GM18505 (cell line): ENCODE data around the gene PPHLN1.
"Not testable (repeated sequence)": the region's sequence is repeated elsewhere in the genome, so short reads cannot be mapped to it uniquely, and the experiment has no call there.

Source experiments
- ATAC-seq: cut with Tn5 transposase; IDR thresholded peaks from one replicate; pipeline ENCODE4 v1.9.1; 2021; ENCODE audit not compliant: unreplicated experiment
- POLR2A ChIP-seq: IDR thresholded peaks from 4 replicates; pipeline ENCODE4 v1.6.1; 2011; ENCODE audit warnings: borderline replicate concordance; ENCODE audit not compliant: insufficient read depth, insufficient read length; ENCODE audit errors: extremely low read depth

PPHLN1 gene

DNA sequence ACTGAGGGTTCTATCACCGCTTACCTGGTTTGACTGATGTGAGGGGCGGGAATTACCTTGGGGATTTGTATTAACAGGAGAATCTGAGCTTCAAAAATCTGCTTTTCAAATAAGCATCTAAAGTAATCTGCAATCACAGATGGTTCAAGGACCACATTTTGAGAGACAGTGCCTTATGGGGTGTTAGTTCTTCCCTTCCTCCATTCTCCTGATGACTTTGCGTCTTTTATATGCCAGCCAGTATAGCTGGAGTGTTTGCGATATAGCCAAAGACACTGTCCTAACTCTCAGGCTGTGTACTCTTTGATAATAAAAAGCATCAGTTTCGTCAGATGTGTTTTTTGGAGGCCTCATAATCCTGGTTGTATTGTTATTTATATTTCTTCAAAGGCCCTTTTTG lies 39.5 kb downstream of the PPHLN1 start:
- no peak for ATAC-seq
- TF ChIP-seq POLR2A, result no peak

GRCh38 chr12:42370013-42370412 lies 44.0 kb downstream of the PPHLN1 start:
- no peak for ATAC-seq
- no peak for TF ChIP-seq POLR2A

- no peak for TF ChIP-seq POLR2A
Observed at GRCh38 chr12:42372154-42372791, 46.3 kb downstream of the PPHLN1 start.

DNA sequence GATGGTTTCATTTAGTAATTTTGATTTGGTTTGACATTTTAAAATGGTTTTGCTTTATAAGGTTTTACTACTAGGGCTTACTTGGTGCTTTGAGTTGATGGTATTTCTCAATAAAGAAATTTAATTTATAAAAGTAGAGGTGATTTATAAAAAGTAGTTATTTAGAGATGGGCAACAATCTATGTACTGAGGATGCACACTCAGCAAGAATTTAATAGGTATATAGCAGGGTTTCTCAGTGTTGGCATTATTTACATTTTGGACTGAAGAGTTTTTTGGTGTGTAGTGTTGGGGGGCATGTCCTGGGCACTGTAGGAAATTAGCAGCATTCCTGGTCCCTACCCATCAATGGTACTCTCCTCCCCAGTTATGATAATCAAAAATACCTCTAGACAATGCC lies 47.7 kb downstream of the PPHLN1 start:
- TF ChIP-seq POLR2A, result no peak
- no peak for ATAC-seq

More at GRCh38 chr12:42372154-42372791, 46.3 kb downstream of the PPHLN1 start:
- ATAC-seq, result peak; percentile 96

DNA sequence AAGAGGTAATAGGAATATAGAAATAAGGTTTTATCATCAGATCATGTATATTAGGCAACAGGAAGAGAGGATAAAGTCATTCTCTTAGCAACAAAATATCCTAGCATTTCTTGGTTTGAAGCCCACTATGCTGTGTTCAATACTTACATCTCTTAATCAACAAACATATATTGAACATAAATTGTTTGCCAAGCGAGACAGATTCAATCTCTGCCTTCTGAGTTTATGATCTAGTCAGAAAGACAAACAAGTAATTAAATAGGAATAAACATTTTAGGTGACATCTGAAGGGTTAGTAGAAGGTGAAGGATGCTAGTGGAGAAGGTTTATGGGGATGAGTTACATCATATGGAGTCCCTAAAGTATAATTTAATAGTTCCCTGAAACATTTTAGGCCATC lies 54.8 kb downstream of the PPHLN1 start:
- ATAC-seq, result no peak
- no peak for TF ChIP-seq POLR2A

DNA sequence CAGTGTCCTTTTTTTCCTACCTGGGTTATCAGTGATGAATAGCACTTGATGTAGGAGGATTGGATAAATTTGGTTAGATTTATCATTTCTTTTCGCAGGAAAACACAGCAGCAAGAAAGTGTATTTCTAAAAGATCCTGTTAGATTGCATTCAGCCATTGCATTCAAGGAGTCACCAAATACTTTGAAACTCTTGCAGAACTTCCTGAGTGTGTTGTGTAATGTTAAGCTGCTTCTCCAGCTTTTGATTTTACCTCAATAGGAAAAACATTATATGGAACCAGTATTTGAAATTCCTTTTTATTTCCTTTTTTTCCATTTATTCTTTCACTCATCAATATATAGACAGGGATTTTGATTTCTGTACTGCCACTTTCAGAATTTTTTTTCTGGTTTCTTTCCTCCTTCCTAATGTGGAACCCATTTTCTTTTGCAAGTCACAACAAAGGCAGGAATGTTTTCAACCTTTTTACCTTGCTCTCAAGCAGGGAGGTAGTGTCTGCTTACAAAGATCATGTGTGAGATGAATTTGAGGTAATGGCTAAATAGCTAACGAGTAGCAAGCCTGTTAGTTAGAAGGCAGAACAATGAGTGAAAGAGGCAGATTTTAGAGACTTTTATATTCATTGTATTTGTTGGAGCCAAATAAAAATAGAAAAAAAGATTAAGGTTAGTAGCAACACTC lies 56.2 kb downstream of the PPHLN1 start:
- ATAC-seq, result no peak
- no peak for TF ChIP-seq POLR2A

DNA sequence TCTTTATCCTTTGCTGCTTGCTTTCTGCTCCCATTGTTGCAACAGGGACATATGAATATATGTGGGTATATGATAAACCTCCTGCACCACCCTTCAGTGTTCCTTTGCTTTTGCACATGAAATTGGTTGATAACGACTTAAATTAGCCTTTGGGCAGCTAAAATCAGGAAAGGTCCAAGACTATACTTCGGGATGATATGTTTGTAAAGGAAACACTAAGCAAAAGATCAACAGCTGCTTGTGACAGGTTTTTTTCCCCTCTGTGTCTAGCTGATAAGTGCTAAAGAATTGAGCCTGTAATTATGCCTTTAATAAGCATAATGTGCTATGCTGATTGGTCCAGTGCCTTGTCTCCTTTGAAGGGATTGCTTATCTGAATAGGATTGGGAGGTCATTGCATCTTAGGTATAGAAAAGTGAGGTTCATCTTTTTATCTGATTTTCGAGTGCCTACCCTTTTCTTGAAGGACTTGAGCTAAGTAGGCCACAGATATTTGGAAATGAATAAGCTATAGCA lies 59.4 kb downstream of the PPHLN1 start:
- no peak for TF ChIP-seq POLR2A
- ATAC-seq, result no peak

- TF ChIP-seq POLR2A, result no peak
- no peak for ATAC-seq
Observed at GRCh38 chr12:42386308-42386707, 60.3 kb downstream of the PPHLN1 start.

GRCh38 chr12:42388086-42388485 lies 62.1 kb downstream of the PPHLN1 start:
- not testable (repeated sequence) for ATAC-seq

DNA sequence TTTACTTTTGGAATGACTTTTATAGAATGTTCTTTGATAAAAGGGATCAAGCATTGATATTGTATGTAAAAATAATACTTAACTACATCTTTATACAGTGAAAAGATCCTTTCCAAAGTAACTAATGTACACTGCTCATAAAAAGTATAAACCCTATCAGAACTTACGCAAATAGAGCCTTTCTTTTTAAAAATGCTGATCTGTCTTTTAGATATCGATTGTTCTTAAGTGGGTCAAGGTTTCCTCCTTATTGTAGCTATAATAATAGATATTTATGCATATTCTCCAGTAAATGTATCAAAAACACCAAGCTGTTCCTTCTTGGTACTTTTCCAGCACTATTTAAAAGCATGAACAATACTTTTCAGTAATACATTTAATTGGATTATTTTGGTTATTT lies 68.5 kb downstream of the PPHLN1 start:
- no peak for ATAC-seq
- TF ChIP-seq POLR2A, result no peak

- ATAC-seq, result no peak
- TF ChIP-seq POLR2A, result no peak
Observed at GRCh38 chr12:42396473-42397259, 70.7 kb downstream of the PPHLN1 start.

DNA sequence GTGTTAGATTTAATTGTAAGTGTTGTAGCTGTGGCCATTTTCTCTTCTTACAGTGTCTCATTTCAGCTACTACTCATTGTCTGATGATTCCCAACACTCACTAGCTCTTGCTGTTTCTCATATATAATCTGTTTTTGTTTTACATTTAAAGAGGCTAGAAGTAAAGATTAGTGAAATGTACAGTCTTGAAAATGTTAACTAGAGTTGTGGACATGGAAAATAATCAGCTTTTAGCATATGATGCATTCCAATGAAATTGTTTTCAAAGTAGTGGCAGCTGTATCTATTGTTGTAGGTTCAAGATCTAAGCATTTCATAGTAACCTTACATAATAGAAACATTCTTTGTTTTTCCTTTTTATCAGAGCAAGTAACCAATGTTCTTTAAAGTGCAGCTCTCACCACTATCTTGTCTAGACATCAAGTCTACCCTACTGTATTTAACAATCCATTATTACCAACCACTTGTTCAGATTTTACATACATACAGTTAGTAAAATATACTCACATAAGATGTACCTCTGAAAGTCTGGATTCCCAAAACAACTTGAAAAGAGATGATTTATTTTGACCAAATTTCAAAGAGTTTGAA lies 76.9 kb downstream of the PPHLN1 start:
- TF ChIP-seq POLR2A, result no peak

DNA sequence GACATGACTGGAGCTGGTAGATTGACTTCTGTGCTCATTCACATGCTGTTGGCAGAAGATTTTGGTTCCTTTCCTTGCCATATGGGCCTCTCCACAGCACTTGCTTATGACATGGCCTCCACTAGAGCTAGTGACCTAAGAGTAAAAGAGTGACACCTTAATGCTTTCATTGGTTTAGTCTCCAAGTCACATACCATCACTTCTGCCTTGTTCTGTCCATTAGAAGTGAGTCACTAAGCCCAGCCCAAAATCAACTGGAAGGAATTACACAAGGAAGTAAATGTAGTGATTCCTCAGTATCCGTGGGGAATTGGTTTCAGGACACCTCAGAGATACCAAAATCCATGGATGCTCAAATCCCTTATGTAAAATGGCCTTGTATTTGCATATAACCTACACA lies 81.3 kb downstream of the PPHLN1 start:
- no peak for TF ChIP-seq POLR2A
- no peak for ATAC-seq

More for the DNA sequence above, 76.9 kb downstream of the PPHLN1 start:
- no peak for ATAC-seq
